HepG2 (cell line): ENCODE results near the gene SUSD4. TPM values are rescaled to one million over a fixed set of nuclear protein-coding genes. Genes with fewer than 3 reads are reported as not detected.

Experiments used
- ATAC-seq: fragments of 200-7000 bp; cut with Tn5 transposase; 3 replicates; pipeline ENCODE4 v1.9.1; 2020; ENCODE audit warnings: mild to moderate bottlenecking, moderate library complexity
- BruUV-seq: library from RNA; stranded (reverse); fragments of 400-500 nt; replicated peaks from 2 replicates; lab custom pipeline; 2021; lab: Mats Ljungman, UMichigan
- CTCF ChIA-PET: fragments of 300-600 bp; formaldehyde crosslinking; extraction: SDS; loops from one replicate; lab custom pipeline; 2021; ENCODE audit warnings: low total read pairs, inconsistent platforms, low intra/inter-chr PET ratio; lab: Yijun Ruan, JAX
- POLR2A ChIA-PET: fragments of 350-600 bp; sonication (Branson Sonifier 250); formaldehyde crosslinking; loops from one replicate; lab custom pipeline; 2020; ENCODE audit warnings: antibody characterized with exemption, inconsistent platforms; lab: Yijun Ruan, JAX
- DNase-seq: peaks from one replicate; pipeline ENCODE4 v3.0.0-alpha.2; 2015; ENCODE audit warnings: low spot score
- FAIRE-seq: peaks from 3 replicates; lab custom pipeline; 2011; peaks lifted over from hg19 to GRCh38; lab: Jason Lieb, UNC
- H2AFZ ChIP-seq: one replicate; pipeline ENCODE4 v1.6.1; 2011; ENCODE audit warnings: low read length, inconsistent platforms
- H3K27ac ChIP-seq: fragments of 300-600 bp; 3 replicates; pipeline ENCODE4 v1.8.0; 2011; ENCODE audit warnings: mixed run types, mild to moderate bottlenecking, mixed read lengths, low read length, inconsistent platforms; ENCODE audit not compliant: insufficient read depth; ENCODE audit errors: extremely low read length
- H3K27me3 ChIP-seq, 2 experiments: fragments of 200-600 bp in 1 of 2; 2 replicates in 1 of 2; 3 replicates in 1 of 2; pipeline versions ENCODE4 v1.6.0 to v1.8.0; 2011; ENCODE audit warnings: low read length in 2 of 2, mild to moderate bottlenecking in 2 of 2, moderate library complexity in 2 of 2, inconsistent platforms in 1 of 2; ENCODE audit not compliant: insufficient read depth in 2 of 2, control insufficient read depth in 1 of 2
- H3K36me3 ChIP-seq, 2 experiments: fragments of 200-600 bp in 1 of 2; replicated peaks in 1 of 2; 2 replicates in 1 of 2; 3 replicates in 1 of 2; pipeline versions ENCODE4 v1.5.1 to v1.8.0; 2011; ENCODE audit warnings: low read length in 2 of 2, inconsistent platforms in 1 of 2; ENCODE audit not compliant: insufficient read depth in 2 of 2, control insufficient read depth in 1 of 2
- H3K4me1 ChIP-seq: 2 replicates; pipeline ENCODE4 v1.5.1; 2012; ENCODE audit warnings: low read length, inconsistent platforms; ENCODE audit not compliant: insufficient read depth
- H3K4me2 ChIP-seq: 2 replicates; pipeline ENCODE4 v1.6.0; 2011; ENCODE audit warnings: low read depth, low read length, inconsistent platforms
- H3K4me3 ChIP-seq, 3 experiments: fragments of 200-600 bp in 1 of 3; sonication (generic), shearing (Covaris generic) in 1 of 3; replicated peaks in 1 of 3; 2 replicates each; pipeline ENCODE4 v1.5.1; 2011 to 2016; ENCODE audit warnings: low read length in 3 of 3, inconsistent platforms in 2 of 3, low read depth in 2 of 3, mild to moderate bottlenecking in 2 of 3, control low read depth in 1 of 3, mixed read lengths in 1 of 3; ENCODE audit not compliant: insufficient read depth in 1 of 3
- H3K79me2 ChIP-seq: one replicate; pipeline ENCODE4 v1.6.1; 2011; ENCODE audit warnings: low read length, inconsistent platforms; ENCODE audit not compliant: insufficient read depth
- H3K9ac ChIP-seq: 2 replicates; pipeline ENCODE4 v1.6.0; 2011; ENCODE audit warnings: mild to moderate bottlenecking, low read depth, low read length, inconsistent platforms; ENCODE audit not compliant: insufficient read depth
- H3K9me3 ChIP-seq: 2 replicates; pipeline ENCODE4 v1.5.1; 2012; ENCODE audit warnings: mild to moderate bottlenecking, low read length
- H4K20me1 ChIP-seq: 2 replicates; pipeline ENCODE4 v1.6.0; 2011; ENCODE audit warnings: inconsistent platforms, mild to moderate bottlenecking, low read length, moderate library complexity; ENCODE audit not compliant: insufficient read depth
- AKAP8 ChIP-seq: sonication (generic); formaldehyde crosslinking; IDR thresholded peaks from 2 replicates; pipeline ENCODE4 v1.5.1; 2020; ENCODE audit warnings: mild to moderate bottlenecking, missing genetic modification reagents
- DNMT3B ChIP-seq: conservative IDR thresholded peaks from 2 replicates; pipeline ENCODE4 v1.6.1; 2016; ENCODE audit warnings: missing biosample characterization, control low read depth
- ESRRA ChIP-seq: sonication (generic); formaldehyde crosslinking; IDR thresholded peaks from 2 replicates; pipeline ENCODE4 v1.5.1; 2020; ENCODE audit warnings: mild to moderate bottlenecking, low read depth, missing genetic modification reagents
- FUBP1 ChIP-seq: sonication (generic); formaldehyde crosslinking; IDR thresholded peaks from 2 replicates; pipeline ENCODE4 v1.5.1; 2020; ENCODE audit warnings: missing genetic modification reagents, mild to moderate bottlenecking, borderline replicate concordance
- GATA4 ChIP-seq: sonication (generic); IDR thresholded peaks from 2 replicates; pipeline ENCODE4 v1.6.1; 2016; ENCODE audit warnings: antibody characterized with exemption, low read depth, borderline replicate concordance
- KDM2A ChIP-seq: sonication (generic); formaldehyde crosslinking; IDR thresholded peaks from 2 replicates; pipeline ENCODE4 v1.4.0; 2020; ENCODE audit warnings: low read depth, missing genetic modification reagents, borderline replicate concordance
- KDM5A ChIP-seq: fragments of 200-600 bp; sonication (generic); IDR thresholded peaks from 2 replicates; pipeline ENCODE4 v1.7.0; 2018; ENCODE audit warnings: antibody characterized with exemption, mild to moderate bottlenecking, low read length, borderline replicate concordance
- MAF1 ChIP-seq: sonication (generic); formaldehyde crosslinking; IDR thresholded peaks from 2 replicates; pipeline ENCODE4 v1.5.0; 2020; ENCODE audit warnings: missing genetic modification reagents, borderline replicate concordance
- MED1 ChIP-seq: sonication (generic); formaldehyde crosslinking; IDR thresholded peaks from 2 replicates; pipeline ENCODE4 v1.4.0; 2020; ENCODE audit warnings: missing genetic modification reagents
- NFKBIZ ChIP-seq: IDR thresholded peaks from 2 replicates; pipeline ENCODE4 v1.6.1; 2018; ENCODE audit warnings: missing genetic modification reagents, missing compliant biosample characterization
- PHF21A ChIP-seq: sonication (generic); formaldehyde crosslinking; IDR thresholded peaks from 2 replicates; pipeline ENCODE4 v1.5.0; 2020; ENCODE audit warnings: mild to moderate bottlenecking, missing genetic modification reagents
- REPIN1 ChIP-seq: sonication (generic); formaldehyde crosslinking; IDR thresholded peaks from 2 replicates; pipeline ENCODE4 v1.8.0; 2022; ENCODE audit warnings: missing genetic modification reagents, low read depth, mild to moderate bottlenecking, borderline replicate concordance
- ZNF30 ChIP-seq: sonication (generic); formaldehyde crosslinking; IDR thresholded peaks from 2 replicates; pipeline ENCODE4 v1.5.0; 2020; ENCODE audit warnings: mild to moderate bottlenecking, missing genetic modification reagents
- ZNF33A ChIP-seq: sonication (generic); formaldehyde crosslinking; IDR thresholded peaks from 2 replicates; pipeline ENCODE4 v1.5.1; 2020; ENCODE audit warnings: missing genetic modification reagents, mild to moderate bottlenecking, moderate library complexity, borderline replicate concordance
- ZNF773 ChIP-seq: sonication (generic); formaldehyde crosslinking; IDR thresholded peaks from 2 replicates; pipeline ENCODE4 v1.4.0; 2020; ENCODE audit warnings: missing genetic modification reagents, borderline replicate concordance
- ZNF788 ChIP-seq: sonication (generic); formaldehyde crosslinking; IDR thresholded peaks from 2 replicates; pipeline ENCODE4 v1.5.0; 2020; ENCODE audit warnings: mild to moderate bottlenecking, missing genetic modification reagents, borderline replicate concordance
- ZNF792 ChIP-seq: IDR thresholded peaks from 2 replicates; pipeline ENCODE4 v1.6.1; 2016
- ZNF891 ChIP-seq: sonication (generic); formaldehyde crosslinking; IDR thresholded peaks from 2 replicates; pipeline ENCODE4 v1.5.0; 2020; ENCODE audit warnings: mild to moderate bottlenecking, missing genetic modification reagents
- WGBS: methylation state at CpG from one replicate; pipeline ENCODE4 v1.1.6; 2017; ENCODE audit warnings: low lambda C conversion rate; 5-methylcytosine and 5-hydroxymethylcytosine counted together
- in situ Hi-C: cut with HindIII; loops from 2 replicates; pipeline ENCODE4 v1.10.0; 2017; ENCODE audit warnings: low pct_unique_long_range_greater_than_20kb; ENCODE audit not compliant: extremely low pct_ligation_motif_present
- intact Hi-C: fragments of 100-400 bp; cut with micrococcal nuclease; formaldehyde crosslinking; loops from one replicate; pipeline ENCODE4 v1.10.0; 2022; ENCODE audit not compliant: unreplicated experiment
- polyA plus RNA-seq, 8 experiments: library from polyadenylated mRNA; depleted of rRNA in 3 of 8; stranded (reverse) in 7 of 8; unstranded in 1 of 8; fragments of >200 nt; fragmentation: Illumina TruSeq in 4 of 8; extraction: Trizol in 4 of 8; gene quantifications; 2 replicates each; pipeline versions ENCODE4 v1.2.1 to v1.2.3, GENCODE V29; 2011 to 2016; ENCODE audit warnings: low read depth in 4 of 8, missing spikeins in 1 of 8, mixed read lengths in 1 of 8; ENCODE audit not compliant: insufficient read depth in 1 of 8
- total RNA-seq, 5 experiments: library from RNA; depleted of rRNA; stranded (reverse); fragments of >200 nt; fragmentation: Illumina TruSeq; extraction: Trizol; gene quantifications; 2 replicates each; pipeline ENCODE4 v1.2.3, GENCODE V29; 2016; ENCODE audit warnings: low read depth in 1 of 5

SUSD4 gene
- total and polyA plus RNA-seq, 2 of the 13 experiments (the other 11 are each of a cell fraction or from before 2014, with no cell fraction given): not detected

- no TSS peak for BruUV-seq
- H3K4me2 ChIP-seq: no peak overlapping the region
- TF ChIP-seq AKAP8 (no peak), ESRRA (no peak), DNMT3B (CRISPR knock-in tag) (no peak), MED1 (no peak), NFKBIZ (CRISPR knock-in tag) (no peak), MAF1 (CRISPR knock-in tag) (no peak), ZNF30 (no peak), ZNF773 (CRISPR knock-in tag) (no peak)
- no peaks in the 10 kb centered on the region for H4K20me1 ChIP-seq
- H3K9ac ChIP-seq: no peak overlapping the region
- no peaks in the 10 kb centered on the region for H3K36me3 ChIP-seq
- H3K79me2 ChIP-seq: no peaks in the 10 kb centered on the region
- peaks cover 0 to 7% of the 10 kb centered on the region in 2 experiments; a peak in 3 of 5 replicates for H3K27me3 ChIP-seq
- H3K4me1 ChIP-seq: peaks cover 9% of the 10 kb centered on the region; the same call in 1 of the 2 replicates
- DNase-seq (no peak), ATAC-seq (no peak), FAIRE-seq (no peak)
- intact Hi-C loops (no loop called here), in situ Hi-C loops (no loop called here)
- WGBS: 45% methylated on average over 2 of the region's 2 CpGs
- POLR2A ChIA-PET: no interaction called here
- no peaks in the 10 kb centered on the region for H3K9me3 ChIP-seq
- no peak overlapping the region for H3K4me3 ChIP-seq
- no peak overlapping the region for H2AFZ ChIP-seq
- H3K27ac ChIP-seq: no peak overlapping the region
- CTCF ChIA-PET: no interaction called here
Observed at GRCh38 chr1:223199094-223199647, 164.8 kb downstream of the SUSD4 start.

- peaks cover 0 to 7% of the 10 kb centered on the region in 2 experiments; a peak in 3 of 5 replicates for H3K27me3 ChIP-seq
- no peak for FAIRE-seq
- POLR2A ChIA-PET: no interaction called here
- no TSS peak for BruUV-seq
- ATAC-seq: no peak
- no peak for DNase-seq
- no peak overlapping the region for H3K9ac ChIP-seq
- peaks cover 9% of the 10 kb centered on the region; the same call in 1 of the 2 replicates for H3K4me1 ChIP-seq
- H2AFZ ChIP-seq: no peak overlapping the region
- H4K20me1 ChIP-seq: no peaks in the 10 kb centered on the region
- H3K36me3 ChIP-seq: no peaks in the 10 kb centered on the region
- CTCF ChIA-PET: no interaction called here
- intact Hi-C loops: no loop called here
- H3K79me2 ChIP-seq: no peaks in the 10 kb centered on the region
- no peak overlapping the region for H3K27ac ChIP-seq
- 35% methylated on average over 3 of the region's 3 CpGs for WGBS
- no peak overlapping the region for H3K4me2 ChIP-seq
- in situ Hi-C loops: no loop called here
- H3K9me3 ChIP-seq: no peaks in the 10 kb centered on the region
- no peak overlapping the region for H3K4me3 ChIP-seq
- TF ChIP-seq ZNF792 (CRISPR knock-in tag) (no peak), REPIN1 (CRISPR knock-in tag) (no peak), ZNF891 (CRISPR knock-in tag) (no peak), ZNF788 (CRISPR knock-in tag) (no peak), GATA4 (no peak), PHF21A (CRISPR knock-in tag) (no peak), ZNF33A (CRISPR knock-in tag) (no peak), KDM2A (CRISPR knock-in tag) (no peak), FUBP1 (CRISPR knock-in tag) (no peak), KDM5A (no peak)
Observed at GRCh38 chr1:223198628-223198965, 165.4 kb downstream of the SUSD4 start.
